NB4 (cell line): ENCODE results near the gene DLEC1.

ENCODE experiments used
- DNase-seq: peaks from one replicate; pipeline ENCODE4 v3.0.0; 2010; ENCODE audit warnings: low read depth
- H3K4me3 ChIP-seq: one replicate; pipeline ENCODE4 v1.5.1; 2011; ENCODE audit warnings: mild to moderate bottlenecking, low read depth, low read length, moderate library complexity
- MAX ChIP-seq: IDR thresholded peaks from 2 replicates; pipeline ENCODE4 v1.6.1; 2011; ENCODE audit warnings: low read depth, low read length
- MYC ChIP-seq: IDR thresholded peaks from 2 replicates; pipeline ENCODE4 v1.6.1; 2011; ENCODE audit warnings: low read depth, low read length
- POLR2A ChIP-seq: IDR thresholded peaks from 2 replicates; pipeline ENCODE4 v1.6.1; 2011; ENCODE audit warnings: mild to moderate bottlenecking; ENCODE audit not compliant: insufficient read length; ENCODE audit errors: extremely low read depth
- TF ChIP-seq, protein P1 (sequence below): IDR thresholded peaks from one replicate; pipeline ENCODE4 v1.5.1; 2012; ENCODE audit warnings: low read depth, low read length

The DLEC1 gene

DNA sequence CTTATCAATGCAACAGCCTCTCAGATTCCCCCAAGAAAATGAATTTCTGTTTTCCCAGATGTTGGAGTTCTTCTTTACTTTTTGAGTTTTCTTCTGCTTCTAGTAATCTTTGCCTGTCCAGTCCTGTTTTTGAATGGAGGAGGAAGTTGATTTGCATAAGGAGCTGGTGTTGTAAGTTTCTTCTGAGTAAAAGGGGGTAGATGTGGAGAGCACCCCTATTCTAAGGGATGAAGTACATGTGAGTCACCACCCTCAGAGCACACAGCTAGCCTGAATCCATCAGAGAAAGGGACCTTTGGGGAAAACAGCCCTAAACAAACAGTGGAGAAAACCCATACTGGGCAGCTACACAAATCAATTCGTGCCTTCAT lies 63.4 kb downstream of the DLEC1 start:
- peak; percentile 44 for DNase-seq
- no peak overlapping the region for H3K4me3 ChIP-seq
- TF ChIP-seq POLR2A = no peak
- no peak for TF ChIP-seq MAX
- TF ChIP-seq, protein P1, sequence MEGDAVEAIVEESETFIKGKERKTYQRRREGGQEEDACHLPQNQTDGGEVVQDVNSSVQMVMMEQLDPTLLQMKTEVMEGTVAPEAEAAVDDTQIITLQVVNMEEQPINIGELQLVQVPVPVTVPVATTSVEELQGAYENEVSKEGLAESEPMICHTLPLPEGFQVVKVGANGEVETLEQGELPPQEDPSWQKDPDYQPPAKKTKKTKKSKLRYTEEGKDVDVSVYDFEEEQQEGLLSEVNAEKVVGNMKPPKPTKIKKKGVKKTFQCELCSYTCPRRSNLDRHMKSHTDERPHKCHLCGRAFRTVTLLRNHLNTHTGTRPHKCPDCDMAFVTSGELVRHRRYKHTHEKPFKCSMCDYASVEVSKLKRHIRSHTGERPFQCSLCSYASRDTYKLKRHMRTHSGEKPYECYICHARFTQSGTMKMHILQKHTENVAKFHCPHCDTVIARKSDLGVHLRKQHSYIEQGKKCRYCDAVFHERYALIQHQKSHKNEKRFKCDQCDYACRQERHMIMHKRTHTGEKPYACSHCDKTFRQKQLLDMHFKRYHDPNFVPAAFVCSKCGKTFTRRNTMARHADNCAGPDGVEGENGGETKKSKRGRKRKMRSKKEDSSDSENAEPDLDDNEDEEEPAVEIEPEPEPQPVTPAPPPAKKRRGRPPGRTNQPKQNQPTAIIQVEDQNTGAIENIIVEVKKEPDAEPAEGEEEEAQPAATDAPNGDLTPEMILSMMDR = no peak
- TF ChIP-seq MYC = no peak

DNA sequence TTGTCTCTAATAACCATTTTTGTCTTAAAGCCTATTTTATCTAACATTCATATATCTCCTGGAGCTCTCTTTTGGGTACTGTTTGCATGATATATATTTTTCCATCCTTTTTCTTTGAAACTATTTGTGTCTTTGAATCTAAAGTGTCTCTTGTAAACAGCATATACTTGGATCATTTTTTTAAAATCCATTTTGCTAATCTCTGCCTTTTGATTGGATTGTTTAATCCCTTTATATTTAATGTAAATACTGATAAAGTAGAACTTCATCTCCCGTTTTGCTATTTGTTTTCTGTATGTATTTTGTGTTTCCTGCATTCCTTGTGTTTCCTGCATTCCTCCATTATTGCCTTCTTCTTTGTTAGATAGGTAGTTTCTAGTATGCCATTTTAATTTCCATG lies 66.5 kb downstream of the DLEC1 start:
- TF ChIP-seq MYC = no peak
- TF ChIP-seq MAX = no peak
- TF ChIP-seq POLR2A = no peak
- TF ChIP-seq, protein P1 = no peak
- no peak overlapping the region for H3K4me3 ChIP-seq
- no peak for DNase-seq

DNA sequence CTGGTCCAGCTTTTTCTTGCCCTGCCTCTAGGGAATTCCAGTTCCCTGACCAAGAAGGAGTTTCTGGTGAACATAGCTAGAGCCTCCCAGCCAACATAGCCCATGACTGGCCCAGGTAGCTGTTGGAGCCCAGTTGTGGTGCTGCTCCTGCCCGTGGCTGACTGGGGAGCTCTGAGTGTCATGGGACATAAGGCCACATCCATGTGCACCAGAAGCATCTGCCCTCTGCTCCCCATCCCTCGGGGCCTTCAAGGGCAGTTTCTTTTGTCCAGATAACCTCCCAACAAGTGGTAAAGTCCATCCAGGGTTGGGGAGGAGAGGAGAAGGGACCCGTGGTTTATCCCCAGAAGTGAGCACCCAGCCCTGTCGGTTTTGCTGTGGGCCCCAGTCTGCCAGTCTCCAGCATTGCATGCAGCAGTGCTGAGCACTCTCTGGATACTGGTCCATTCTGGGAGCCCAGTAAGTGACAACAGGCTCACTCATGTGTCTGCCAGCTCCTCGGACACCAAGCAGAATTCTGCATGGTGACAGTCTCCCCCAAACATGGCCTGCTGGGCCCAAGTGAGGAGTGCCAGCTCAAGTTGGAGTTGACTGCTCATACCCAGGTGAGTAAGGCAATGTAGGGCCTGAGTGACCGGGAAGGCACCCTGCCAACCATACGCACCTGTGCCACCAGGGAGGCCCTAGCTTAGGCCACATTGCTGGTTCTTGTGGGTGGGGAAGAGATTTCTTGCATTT lies 69.1 kb downstream of the DLEC1 start:
- no peak for DNase-seq
- TF ChIP-seq, protein P1 = no peak
- TF ChIP-seq MAX (no peak), MYC (no peak), POLR2A (no peak)
- H3K4me3 ChIP-seq = no peak overlapping the region

DNA sequence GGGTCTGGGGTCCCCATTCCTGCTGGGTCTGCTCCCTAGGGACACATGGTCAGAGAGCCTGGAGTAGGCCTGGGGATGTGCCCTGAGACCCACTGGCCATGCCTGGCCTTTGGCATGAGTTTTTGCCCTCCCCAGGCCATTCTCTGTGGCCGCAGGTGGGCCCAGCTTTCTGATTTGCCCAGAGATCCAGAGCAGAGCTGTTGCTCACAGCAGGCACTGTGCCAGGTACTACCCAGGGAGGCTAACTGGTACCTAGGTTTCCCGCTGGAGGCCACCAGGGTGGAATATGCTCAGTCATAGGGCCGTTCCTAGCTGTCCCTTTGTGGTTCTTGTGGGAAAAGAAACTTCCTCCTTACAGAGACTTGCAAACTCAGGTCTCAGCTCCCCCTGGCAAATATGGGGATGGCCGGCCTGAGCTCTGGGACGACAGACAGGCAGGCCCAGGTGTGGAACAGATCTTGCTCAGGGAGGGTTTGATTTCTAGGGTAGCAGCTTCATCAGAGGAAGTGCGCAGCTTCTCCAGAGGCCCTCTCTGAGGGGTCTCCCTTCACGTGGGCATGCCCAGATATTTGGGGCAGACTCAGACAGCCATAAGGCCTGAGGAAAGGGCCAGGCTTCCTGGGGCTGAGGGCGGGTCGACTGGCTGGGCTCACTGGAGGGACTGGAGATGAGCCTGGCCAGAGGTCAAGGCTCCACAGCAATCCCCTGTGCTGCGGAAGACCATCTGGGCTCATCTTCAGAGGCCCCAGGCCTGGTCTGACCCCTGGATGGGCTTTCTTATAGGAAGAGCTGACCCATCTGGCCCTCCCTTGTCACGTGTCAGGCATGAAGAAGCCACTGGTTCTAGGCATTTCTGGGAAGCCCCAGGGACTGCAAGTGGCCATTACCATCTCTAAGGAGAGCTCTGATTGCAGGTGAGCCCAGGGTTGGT lies 69.9 kb downstream of the DLEC1 start:
- peak; percentile 77 for DNase-seq
- TF ChIP-seq, protein P1 = no peak
- TF ChIP-seq MYC (no peak), POLR2A (no peak), MAX (no peak)
- no peak overlapping the region for H3K4me3 ChIP-seq

GRCh38 chr3:38109580-38110313 lies 70.7 kb downstream of the DLEC1 start:
- TF ChIP-seq MYC (no peak), MAX (no peak), POLR2A (no peak)
- TF ChIP-seq, protein P1 = no peak
- H3K4me3 ChIP-seq = no peak overlapping the region
- DNase-seq = no peak
